ENCODE data around the gene TSHR.
"Not testable (repeated sequence)": the region's sequence is repeated elsewhere in the genome, so short reads cannot be mapped to it uniquely, and the experiment has no call there.

The TSHR gene

GRCh38 chr14:81062816-81063215, 107.4 kb downstream of the TSHR start:
- in situ Hi-C loops (cut with HindIII; ENCODE audit: low sequenced_read_pairs) = no loop called here

GRCh38 chr14:81066672-81067071, 111.3 kb downstream of the TSHR start:
- in situ Hi-C loops (cut with HindIII; ENCODE audit: low sequenced_read_pairs) = no loop called here

DNA sequence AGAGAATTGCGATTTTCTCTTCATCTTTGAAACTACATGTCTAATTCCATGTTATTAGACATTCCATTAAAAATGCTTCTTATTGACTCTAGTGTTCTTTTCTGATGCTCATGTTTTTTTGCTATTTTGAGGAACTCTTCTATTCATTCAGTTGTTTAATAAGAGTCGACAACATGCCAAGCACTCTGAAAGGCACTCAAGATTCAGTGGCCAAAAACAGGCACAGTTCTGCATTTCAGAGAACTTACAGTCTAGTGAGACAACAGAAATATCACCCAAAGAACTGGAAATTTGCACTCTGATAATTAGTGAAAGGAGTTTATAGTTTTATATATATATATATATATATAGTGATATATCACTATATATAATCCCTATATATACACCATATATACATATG, 111.7 kb downstream of the TSHR start:
- in situ Hi-C loops (cut with HindIII; ENCODE audit: low sequenced_read_pairs) = no loop called here

DNA sequence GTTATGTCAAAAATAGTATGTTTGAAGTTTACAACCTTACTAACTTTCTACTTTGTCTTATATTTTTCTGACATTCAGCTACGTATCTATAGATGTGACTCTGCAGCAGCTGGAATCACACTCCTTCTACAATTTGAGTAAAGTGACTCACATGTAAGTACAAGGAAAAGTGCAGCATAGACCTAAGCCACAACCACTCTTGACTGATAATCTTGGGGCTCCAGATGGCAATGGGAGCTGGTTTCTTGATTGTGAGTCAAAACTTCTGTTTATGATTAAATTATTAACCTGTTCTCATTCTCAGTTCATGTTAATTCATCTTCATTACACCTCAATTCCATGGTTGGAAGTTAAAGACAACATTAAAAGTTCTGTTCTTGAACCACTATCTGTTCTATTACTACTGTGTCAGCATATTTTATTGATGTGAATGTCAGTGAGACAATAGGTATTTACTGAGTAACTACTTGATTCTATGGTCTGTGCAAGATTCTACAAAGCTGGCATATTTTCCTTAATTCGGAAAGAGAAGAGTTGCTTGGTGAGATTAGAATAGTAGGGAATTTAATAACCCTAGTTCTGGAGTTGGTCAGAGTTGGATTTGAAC, 112.9 kb downstream of the TSHR start:
- in situ Hi-C loops (cut with HindIII; ENCODE audit: low sequenced_read_pairs) = no loop called here

- in situ Hi-C loops (cut with HindIII; ENCODE audit: low sequenced_read_pairs) = no loop called here
These were observed 115.1 kb downstream of the TSHR start for GRCh38 chr14:81070511-81070910.

DNA sequence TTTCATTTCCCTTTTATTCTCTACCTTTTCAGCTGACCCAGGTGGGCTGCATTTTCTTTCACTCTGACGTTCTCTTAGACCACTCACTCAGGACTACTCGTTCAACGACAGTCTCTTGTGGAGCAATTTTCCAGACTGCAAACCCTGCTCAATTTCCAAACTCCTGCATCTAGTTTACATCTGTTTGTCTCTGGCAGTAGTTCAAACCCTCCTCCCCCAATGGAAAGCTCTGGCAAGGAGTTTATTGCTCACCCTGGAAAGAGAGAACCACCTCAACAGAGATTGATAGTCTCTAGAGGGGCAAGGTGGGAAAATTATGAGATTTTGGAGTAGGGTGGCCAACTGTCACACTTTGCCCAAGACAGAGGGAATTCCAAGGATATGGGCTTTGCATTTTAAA, 130.2 kb downstream of the TSHR start:
- in situ Hi-C loops (cut with HindIII; ENCODE audit: low sequenced_read_pairs) = no loop called here

DNA sequence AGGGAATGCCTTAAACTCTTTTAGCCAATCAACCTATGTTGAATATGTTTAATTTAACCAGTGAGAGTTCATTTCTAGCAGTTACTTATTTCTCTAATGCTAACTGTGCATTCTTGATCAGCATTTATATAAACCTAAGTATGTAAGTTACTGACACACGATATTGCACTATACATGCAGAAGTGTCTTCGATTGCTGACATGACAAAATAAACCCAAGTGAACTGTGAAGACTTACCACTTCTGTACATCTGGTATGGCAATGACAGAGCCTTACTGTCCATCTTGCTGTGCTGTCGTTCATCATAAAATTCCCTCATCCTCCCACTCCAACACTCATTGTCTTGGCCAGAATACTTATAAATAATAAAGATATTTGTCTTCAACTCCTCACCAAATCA, 131.8 kb downstream of the TSHR start:
- in situ Hi-C loops (cut with HindIII; ENCODE audit: low sequenced_read_pairs) = no loop called here

DNA sequence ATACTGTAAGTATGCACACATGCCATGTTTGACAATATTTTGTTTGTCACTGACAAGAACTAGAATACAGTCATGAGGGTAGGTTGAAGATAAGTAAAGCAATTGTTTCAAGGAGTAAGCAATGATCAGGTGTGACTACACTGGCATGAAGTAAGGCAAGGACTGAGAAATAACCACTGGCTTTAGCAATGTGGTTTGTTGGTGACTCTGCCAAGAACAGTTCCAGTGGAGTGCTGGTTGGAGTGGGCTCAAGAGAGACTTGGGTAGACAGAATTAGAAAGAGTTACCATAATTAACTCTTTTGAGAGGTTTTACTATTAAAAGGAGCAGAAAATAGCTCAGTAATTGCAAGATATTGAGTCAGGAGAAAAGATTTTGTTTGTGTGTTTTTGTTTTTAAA, 135.7 kb downstream of the TSHR start:
- in situ Hi-C loops (cut with HindIII; ENCODE audit: low sequenced_read_pairs) = no loop called here

DNA sequence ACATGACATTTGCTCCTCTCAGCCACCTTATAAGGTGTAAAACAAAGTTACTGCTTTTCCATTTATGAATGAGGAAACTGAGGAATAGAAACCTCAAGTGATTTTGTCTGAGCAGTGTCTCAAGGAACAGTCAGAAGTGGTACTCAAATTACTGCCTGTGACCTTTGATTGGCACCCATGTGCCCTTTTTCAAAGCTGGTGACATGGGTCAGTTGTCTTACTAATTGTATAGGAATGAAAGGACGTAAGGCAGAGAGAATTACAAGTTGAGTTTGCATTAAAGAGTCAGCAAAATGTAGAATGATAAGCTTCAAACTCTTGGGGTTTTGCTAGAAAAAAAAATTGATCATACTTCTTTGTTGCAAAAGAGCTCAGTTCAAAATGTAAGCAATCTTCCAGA, 136.2 kb downstream of the TSHR start:
- in situ Hi-C loops (cut with HindIII; ENCODE audit: low sequenced_read_pairs) = no loop called here

DNA sequence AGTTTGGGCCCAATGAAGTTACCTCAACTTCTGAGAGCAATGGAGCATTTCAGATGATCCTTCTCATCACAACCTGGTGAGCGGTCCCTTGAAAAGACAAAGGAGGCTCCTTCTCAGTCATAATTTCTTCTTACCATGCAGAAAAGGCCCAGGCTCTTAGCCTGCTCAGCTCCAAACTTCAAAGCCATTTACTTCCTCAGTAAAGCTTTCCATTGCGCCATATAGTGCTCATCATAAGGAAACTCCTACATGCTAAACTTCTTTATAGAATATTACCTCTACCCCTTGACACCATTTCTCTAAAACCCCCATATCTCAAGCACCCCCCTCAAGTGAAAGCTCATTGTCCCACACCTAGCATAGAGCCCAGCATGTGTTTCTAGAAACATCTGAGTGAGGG, 138.2 kb downstream of the TSHR start:
- in situ Hi-C loops (cut with HindIII; ENCODE audit: low sequenced_read_pairs) = no loop called here

DNA sequence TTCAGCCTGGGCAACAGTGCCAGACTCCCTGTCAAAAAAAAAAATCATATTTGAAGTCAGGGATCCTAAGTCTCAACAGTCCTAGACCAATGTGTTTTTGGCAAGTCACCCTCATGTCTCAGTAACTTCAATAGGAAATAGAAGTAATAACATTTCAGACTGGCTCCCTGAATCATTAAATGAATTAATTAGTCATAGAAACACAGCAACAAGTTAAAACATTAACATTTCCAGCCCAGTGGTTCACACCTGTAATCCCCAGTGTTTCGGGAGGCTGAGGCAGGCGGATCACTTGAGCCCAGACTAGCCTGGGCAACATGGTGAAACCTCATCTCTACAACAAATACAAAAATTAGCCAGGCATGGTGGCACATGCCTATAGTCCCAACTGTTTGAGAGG, 140.1 kb downstream of the TSHR start:
- in situ Hi-C loops (cut with HindIII; ENCODE audit: low sequenced_read_pairs) = no loop called here

GRCh38 chr14:81096656-81097055, 141.2 kb downstream of the TSHR start:
- in situ Hi-C loops (cut with HindIII; ENCODE audit: low sequenced_read_pairs) = no loop called here

GRCh38 chr14:81102217-81102616, 146.8 kb downstream of the TSHR start:
- in situ Hi-C loops (cut with HindIII; ENCODE audit: low sequenced_read_pairs) = no loop called here

- in situ Hi-C loops (cut with HindIII; ENCODE audit: low sequenced_read_pairs) = no loop called here
These were observed 148.0 kb downstream of the TSHR start for GRCh38 chr14:81103443-81103842.

GRCh38 chr14:81105378-81105777, 150.0 kb downstream of the TSHR start:
- in situ Hi-C loops (cut with HindIII; ENCODE audit: low sequenced_read_pairs) = no loop called here

DNA sequence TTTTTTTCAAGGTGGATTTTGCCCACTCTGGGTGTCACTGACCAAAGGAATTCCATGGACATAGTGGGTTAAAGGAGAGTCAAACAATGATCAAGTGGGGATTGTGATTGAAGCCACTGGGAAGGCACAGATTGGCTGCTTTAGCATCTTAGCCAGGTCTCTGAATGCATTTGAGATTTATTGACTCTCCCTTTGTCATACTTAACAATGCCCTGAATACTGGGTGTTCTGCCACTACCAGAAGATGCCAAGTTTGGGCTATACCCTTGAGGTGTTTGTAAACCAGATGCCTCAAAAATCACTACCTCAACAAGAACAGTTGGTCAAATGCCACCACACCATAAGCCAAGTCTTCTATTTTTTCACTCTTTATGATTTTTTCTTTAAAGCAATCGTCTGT, 150.5 kb downstream of the TSHR start:
- in situ Hi-C loops (cut with HindIII; ENCODE audit: low sequenced_read_pairs) = no loop called here

GRCh38 chr14:81110186-81110585, 154.8 kb downstream of the TSHR start:
- in situ Hi-C loops (cut with HindIII; ENCODE audit: low sequenced_read_pairs) = no loop called here

DNA sequence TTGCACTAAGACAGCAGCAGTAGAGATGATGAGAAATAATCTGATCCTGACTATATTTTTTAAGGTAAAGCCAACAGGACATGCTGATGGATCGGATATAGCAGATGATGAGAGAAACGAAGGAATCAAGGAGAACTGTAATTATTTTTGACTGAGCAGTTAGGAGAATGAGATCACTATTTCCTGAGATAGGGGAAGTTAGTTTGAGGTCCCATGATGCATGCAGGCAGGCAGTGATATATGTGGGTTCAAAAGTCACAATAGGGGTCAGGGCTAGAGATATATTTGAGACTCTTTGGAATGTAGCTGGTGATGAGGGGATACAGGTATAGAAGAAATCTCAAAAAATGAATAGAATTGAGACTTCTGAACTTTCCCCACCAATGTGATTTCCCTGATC, 157.8 kb downstream of the TSHR start:
- in situ Hi-C loops (cut with HindIII; ENCODE audit: low sequenced_read_pairs) = no loop called here

DNA sequence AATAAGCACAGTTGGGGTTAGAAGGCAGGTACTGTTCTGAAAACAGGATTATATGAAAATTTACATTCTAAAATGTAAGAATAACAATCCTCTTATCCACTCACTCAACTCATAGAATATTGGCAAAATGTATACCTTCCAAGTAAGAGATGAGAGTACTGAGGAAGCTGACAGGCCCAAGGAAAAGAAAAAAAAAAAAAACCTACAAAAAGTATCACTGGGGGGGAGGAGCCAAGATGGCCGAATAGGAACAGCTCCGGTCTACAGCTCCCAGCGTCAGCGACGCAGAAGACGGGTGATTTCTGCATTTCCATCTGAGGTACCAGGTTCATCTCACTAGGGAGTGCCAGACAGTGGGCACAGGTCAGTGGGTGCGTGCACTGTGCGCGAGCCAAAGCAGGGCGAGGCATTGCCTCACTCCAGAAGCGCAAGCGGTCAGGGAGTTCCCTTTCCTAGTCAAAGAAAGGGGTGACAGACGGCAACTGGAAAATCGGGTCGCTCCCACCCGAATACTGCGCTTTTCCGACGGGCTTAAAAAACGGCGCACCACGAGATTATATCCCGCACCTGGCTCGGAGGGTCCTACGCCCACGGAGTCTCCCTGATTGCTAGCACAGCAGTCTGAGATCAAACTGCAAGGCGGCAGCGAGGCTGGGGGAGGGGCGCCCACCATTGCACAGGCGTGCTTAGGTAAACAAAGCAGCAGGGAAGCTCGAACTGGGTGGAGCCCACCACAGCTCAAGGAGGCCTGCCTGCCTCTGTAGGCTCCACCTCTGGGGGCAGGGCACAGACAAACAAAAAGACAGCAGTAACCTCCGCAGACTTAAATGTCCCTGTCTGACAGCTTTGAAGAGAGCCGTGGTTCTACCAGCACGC, 158.8 kb downstream of the TSHR start:
- in situ Hi-C loops (cut with HindIII; ENCODE audit: low sequenced_read_pairs) = not testable (repeated sequence)

DNA sequence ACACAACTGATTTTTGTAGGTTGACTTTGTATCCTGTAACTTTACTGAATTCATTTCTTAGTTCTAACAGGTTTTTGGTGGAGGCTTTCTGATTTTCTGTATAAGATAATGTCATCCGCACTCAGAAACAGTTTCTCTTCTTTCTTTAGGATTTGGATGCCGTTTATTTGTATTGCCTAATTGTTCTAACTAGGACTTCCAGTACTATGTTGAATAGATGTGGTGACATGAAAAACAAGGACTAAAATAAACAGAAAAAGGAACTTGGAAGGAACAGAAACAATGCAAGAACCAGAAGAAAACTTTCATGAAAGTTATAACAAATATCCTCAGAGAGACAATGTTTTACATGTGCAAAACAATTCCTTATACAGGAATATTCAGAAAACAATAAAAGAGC, 165.1 kb downstream of the TSHR start:
- in situ Hi-C loops (cut with HindIII; ENCODE audit: low sequenced_read_pairs) = no loop called here

DNA sequence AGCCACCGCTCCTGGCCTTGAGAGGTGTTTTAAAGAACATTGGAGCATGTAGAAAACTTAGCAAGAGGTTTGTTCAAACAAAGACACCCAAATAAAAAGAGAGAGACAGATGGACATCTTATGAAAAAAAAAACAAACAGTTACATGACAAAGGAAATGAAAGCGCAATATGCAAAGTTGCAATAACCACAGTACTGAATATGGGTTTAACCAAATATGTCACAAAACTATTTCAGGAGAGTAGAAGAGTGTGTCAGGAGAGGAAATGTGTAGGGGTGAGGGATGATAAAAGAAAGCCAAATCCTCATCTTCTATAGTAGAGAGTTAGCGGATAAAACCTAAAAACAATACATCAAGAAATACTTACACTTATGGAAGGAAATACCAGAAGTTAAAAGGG, 166.9 kb downstream of the TSHR start:
- in situ Hi-C loops (cut with HindIII; ENCODE audit: low sequenced_read_pairs) = no loop called here

- in situ Hi-C loops (cut with HindIII; ENCODE audit: low sequenced_read_pairs) = no loop called here
These were observed 168.4 kb downstream of the TSHR start for GRCh38 chr14:81123811-81124210.

DNA sequence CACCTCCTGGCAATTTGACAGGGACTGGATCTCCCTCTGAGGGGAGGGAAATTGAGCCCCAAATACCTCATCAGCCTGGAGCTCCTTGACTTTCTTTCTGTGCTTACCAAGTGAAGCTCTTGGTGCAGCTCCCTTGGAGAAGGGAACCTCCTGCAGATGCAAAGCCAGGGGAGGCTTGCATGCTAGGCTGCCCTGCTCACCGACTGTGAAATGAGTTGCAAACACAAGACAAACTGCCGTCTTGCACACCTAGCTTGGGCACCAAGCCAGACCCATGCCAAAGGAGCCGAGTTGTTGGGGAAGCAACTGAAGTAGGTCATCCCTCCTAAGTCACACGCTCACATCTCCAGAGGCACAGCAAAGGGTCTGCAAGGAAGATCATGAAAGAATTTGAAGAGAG, 170.1 kb downstream of the TSHR start:
- in situ Hi-C loops (cut with HindIII; ENCODE audit: low sequenced_read_pairs) = no loop called here
